ENCODE results near the gene SLC25A40. TPM values are rescaled to one million over a fixed set of nuclear protein-coding genes. Genes with fewer than 3 reads are reported as not detected.
"Not testable (repeated sequence)": the region's sequence is repeated elsewhere in the genome, so short reads cannot be mapped to it uniquely, and the experiment has no call there.

Gene SLC25A40
- polyA plus RNA-seq, 1 of the 3 experiments (the other 2 are of a cell fraction), result 5.5 TPM

- H3K27me3 ChIP-seq (ENCODE audit: insufficient read depth); H3K79me2 ChIP-seq (ENCODE audit: insufficient read depth); H4K20me1 ChIP-seq (ENCODE audit: insufficient read depth); H3K9ac ChIP-seq; H3K4me1 ChIP-seq (ENCODE audit: control insufficient read depth in 1 of 2, insufficient read depth in 2 of 2, low read depth in 1 of 2, low read length in 1 of 2); H3K9me2 ChIP-seq; H3K4me3 ChIP-seq (ENCODE audit: low read depth in 2 of 2, low read length in 1 of 2); H3K9me3 ChIP-seq; POLR2A ChIA-PET; H3F3A ChIP-seq (replicated peaks; ENCODE audit: insufficient read depth); H3K27ac ChIP-seq (ENCODE audit: low read depth in 2 of 2, low read length in 1 of 2); H3K4me2 ChIP-seq; DNase-seq: not testable (repeated sequence)
- peak overlapping the region; percentile 82 for H2AFZ ChIP-seq (ENCODE audit: low read depth)
- 97% methylated on average over 3 of the region's 3 CpGs for WGBS (ENCODE audit: low lambda C conversion rate)
- CTCF ChIA-PET, result interaction anchor here (0.9 to 2.9 kb wide), 5 partner anchors 12 to 197 kb away, joined by 3 to 10 read pairs (median 3); no protein-coding TSS in a partner anchor
- H3K36me3 ChIP-seq (replicated peaks in 1 of 2; ENCODE audit: control insufficient read depth in 1 of 2, insufficient read depth in 2 of 2, low read length in 1 of 2), result peaks cover 15 to 30% of the 10 kb centered on the region in 2 experiments
- peak; percentile 9; the same call in 1 of the 2 replicates for TF ChIP-seq GATA2 (CRISPR knock-in tag; IDR thresholded peaks at IDR 0.05)
Observed at GRCh38 chr7:87907136-87907906, 31.2 kb upstream of the SLC25A40 start.

DNA sequence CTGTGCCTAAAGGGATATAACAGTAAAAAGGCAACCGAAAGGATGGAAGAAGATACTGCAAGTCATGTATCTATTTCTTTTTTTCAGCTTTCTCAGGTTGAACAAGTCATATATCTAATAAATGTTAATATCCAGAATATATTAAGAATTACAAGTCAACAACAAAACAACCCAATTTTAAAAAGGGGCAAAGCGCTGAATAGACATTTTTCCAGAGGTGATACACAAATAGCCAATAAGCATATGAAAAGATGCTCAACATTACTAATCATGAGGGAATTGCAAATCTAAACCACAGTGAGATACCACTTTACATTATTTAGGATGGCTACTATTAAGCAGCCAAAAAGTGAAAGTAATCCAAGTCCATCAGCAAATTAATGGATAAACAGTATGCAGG is 23.1 kb upstream of the SLC25A40 start:
- WGBS (ENCODE audit: low lambda C conversion rate), result 100% methylated on average over 2 of the region's 2 CpGs
- Histone ChIP-seq H3K4me3 (ENCODE audit: low read depth in 2 of 2, low read length in 1 of 2) (no peak overlapping the region), H3K27ac (ENCODE audit: low read depth in 2 of 2, low read length in 1 of 2) (no peak overlapping the region)

DNA sequence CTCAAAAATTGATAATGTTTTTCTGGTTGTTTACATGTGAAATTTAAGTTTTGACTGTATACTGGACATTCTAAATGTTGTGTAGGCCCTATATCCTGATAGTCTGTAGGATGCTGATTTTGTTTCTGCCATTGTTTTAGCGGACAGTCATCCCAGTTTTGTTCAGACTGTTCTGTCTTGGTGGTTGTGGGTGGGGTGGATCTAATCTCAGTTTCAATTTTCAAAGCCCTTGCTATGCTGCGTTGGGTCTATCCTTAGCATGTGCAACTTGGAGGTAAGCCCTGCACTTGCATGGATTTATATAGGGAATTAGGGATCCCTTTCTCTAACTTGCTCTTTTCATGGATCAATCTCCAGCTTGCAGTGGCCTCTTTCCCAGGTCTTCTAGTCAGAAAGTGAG is 19.2 kb upstream of the SLC25A40 start:
- CTCF ChIA-PET, result interaction anchor here (0.7 to 7.7 kb wide), 4 partner anchors 8 to 274 kb away, joined by 3 to 37 read pairs (median 4); no protein-coding TSS in a partner anchor

More for the DNA sequence above, 23.1 kb upstream of the SLC25A40 start:
- H3K9me3 ChIP-seq, result no peaks in the 10 kb centered on the region
- ChIA-PET CTCF (interaction anchor here (7.7 kb wide), 1 partner anchor 12 kb away, joined by 37 read pairs; no protein-coding TSS in a partner anchor), POLR2A (no interaction called here)
- no peak overlapping the region for H3K9ac ChIP-seq
- no peak overlapping the region for H2AFZ ChIP-seq (ENCODE audit: low read depth)
- TF ChIP-seq ELF1 (IDR thresholded peaks at IDR 0.05), result no peak
- H4K20me1 ChIP-seq (ENCODE audit: insufficient read depth), result no peaks in the 10 kb centered on the region
- H3K4me1 ChIP-seq (ENCODE audit: control insufficient read depth in 1 of 2, insufficient read depth in 2 of 2, low read depth in 1 of 2, low read length in 1 of 2), result no peaks in the 10 kb centered on the region
- H3K9me2 ChIP-seq, result no peaks in the 10 kb centered on the region
- H3K79me2 ChIP-seq (ENCODE audit: insufficient read depth), result peaks cover 23% of the 10 kb centered on the region
- no peaks in the 10 kb centered on the region for H3F3A ChIP-seq (replicated peaks; ENCODE audit: insufficient read depth)
- no peaks in the 10 kb centered on the region for H3K27me3 ChIP-seq (ENCODE audit: insufficient read depth)
- peaks cover 67 to 70% of the 10 kb centered on the region in 2 experiments for H3K36me3 ChIP-seq (replicated peaks in 1 of 2; ENCODE audit: control insufficient read depth in 1 of 2, insufficient read depth in 2 of 2, low read length in 1 of 2)
- H3K4me2 ChIP-seq, result no peak overlapping the region
- no peak for DNase-seq

More for the DNA sequence above, 19.2 kb upstream of the SLC25A40 start:
- TF ChIP-seq SIN3A (IDR thresholded peaks at IDR 0.05; ENCODE audit: borderline replicate concordance, low read depth, low read length) (no peak), FOXM1 (IDR thresholded peaks at IDR 0.05; ENCODE audit: low read depth) (no peak), TCF12 (IDR thresholded peaks at IDR 0.05) (no peak)
- TF ChIP-seq, protein P1, sequence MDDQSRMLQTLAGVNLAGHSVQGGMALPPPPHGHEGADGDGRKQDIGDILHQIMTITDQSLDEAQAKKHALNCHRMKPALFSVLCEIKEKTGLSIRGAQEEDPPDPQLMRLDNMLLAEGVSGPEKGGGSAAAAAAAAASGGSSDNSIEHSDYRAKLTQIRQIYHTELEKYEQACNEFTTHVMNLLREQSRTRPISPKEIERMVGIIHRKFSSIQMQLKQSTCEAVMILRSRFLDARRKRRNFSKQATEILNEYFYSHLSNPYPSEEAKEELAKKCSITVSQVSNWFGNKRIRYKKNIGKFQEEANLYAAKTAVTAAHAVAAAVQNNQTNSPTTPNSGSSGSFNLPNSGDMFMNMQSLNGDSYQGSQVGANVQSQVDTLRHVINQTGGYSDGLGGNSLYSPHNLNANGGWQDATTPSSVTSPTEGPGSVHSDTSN (IDR thresholded peaks at IDR 0.05), result no peak
- Histone ChIP-seq H3K9me3 (no peaks in the 10 kb centered on the region), H3K4me2 (no peak overlapping the region), H3K9me2 (no peaks in the 10 kb centered on the region), H4K20me1 (ENCODE audit: insufficient read depth) (no peaks in the 10 kb centered on the region), H3K9ac (no peak overlapping the region), H3K4me3 (ENCODE audit: low read depth in 2 of 2, low read length in 1 of 2) (no peak overlapping the region), H3K27me3 (ENCODE audit: insufficient read depth) (no peaks in the 10 kb centered on the region), H3K79me2 (ENCODE audit: insufficient read depth) (peaks cover 54% of the 10 kb centered on the region), H2AFZ (ENCODE audit: low read depth) (no peak overlapping the region), H3F3A (replicated peaks; ENCODE audit: insufficient read depth) (no peaks in the 10 kb centered on the region), H3K36me3 (replicated peaks in 1 of 2; ENCODE audit: control insufficient read depth in 1 of 2, insufficient read depth in 2 of 2, low read length in 1 of 2) (peaks cover 68 to 70% of the 10 kb centered on the region in 2 experiments), H3K27ac (ENCODE audit: low read depth in 2 of 2, low read length in 1 of 2) (no peak overlapping the region), H3K4me1 (ENCODE audit: control insufficient read depth in 1 of 2, insufficient read depth in 2 of 2, low read depth in 1 of 2, low read length in 1 of 2) (no peaks in the 10 kb centered on the region; a peak in 1 of 4 replicates)
- 98% methylated on average over 2 of the region's 2 CpGs for WGBS (ENCODE audit: low lambda C conversion rate)
- POLR2A ChIA-PET, result no interaction called here
- no peak for DNase-seq

Data from SK-N-SH (cell line).